Kidney (tissue), 14 donors: Measurements from ENCODE around the gene CACNB4. TPM values are rescaled to one million over a fixed set of nuclear protein-coding genes. Genes with fewer than 3 reads are reported as not detected.

Source experiments
- DNase-seq, 5 donors: peaks; one replicate each; pipeline ENCODE4 v3.0.0-alpha.2; 2013 to 2020
- FAIRE-seq: peaks from 2 replicates; lab custom pipeline; 2012; peaks lifted over from hg19 to GRCh38; lab: Jason Lieb, UNC
- H3K27ac ChIP-seq, 2 donors: one replicate each; pipeline ENCODE4 v1.7.0; 2013; ENCODE audit warnings: low read depth in 2 of 2, low read length in 2 of 2, inconsistent platforms in 1 of 2
- H3K27me3 ChIP-seq: one replicate; pipeline ENCODE4 v1.7.1; 2013; ENCODE audit warnings: low read length, inconsistent platforms; ENCODE audit not compliant: control insufficient read depth, insufficient read depth
- H3K36me3 ChIP-seq, 3 donors: one replicate each; pipeline versions ENCODE4 v1.7.0 to v1.7.1; 2013; ENCODE audit warnings: low read length in 3 of 3, control low read depth in 1 of 3, inconsistent platforms in 1 of 3; ENCODE audit not compliant: insufficient read depth in 3 of 3, control insufficient read depth in 2 of 3
- H3K4me1 ChIP-seq, 3 donors: one replicate each; pipeline versions ENCODE4 v1.7.0 to v1.7.1; 2013; ENCODE audit warnings: low read length in 3 of 3, inconsistent platforms in 1 of 3, low read depth in 1 of 3; ENCODE audit not compliant: control insufficient read depth in 2 of 3, insufficient read depth in 2 of 3
- H3K4me3 ChIP-seq, 3 donors: one replicate each; pipeline versions ENCODE4 v1.7.0 to v1.8.1; 2013; ENCODE audit warnings: low read length in 3 of 3, control low read depth in 1 of 3, inconsistent platforms in 1 of 3
- H3K9ac ChIP-seq, 3 donors: one replicate each; pipeline versions ENCODE4 v1.7.0 to v1.7.1; 2013; ENCODE audit warnings: low read length in 3 of 3, control low read depth in 1 of 3, inconsistent platforms in 1 of 3
- H3K9me3 ChIP-seq, 3 donors: one replicate each; pipeline versions ENCODE4 v1.7.0 to v1.7.1; 2013; ENCODE audit warnings: low read length in 3 of 3, control low read depth in 1 of 3, inconsistent platforms in 1 of 3; ENCODE audit not compliant: control insufficient read depth in 2 of 3, insufficient read depth in 1 of 3
- CTCF ChIP-seq: IDR thresholded peaks from 3 replicates; pipeline ENCODE4 v1.5.1; 2012; ENCODE audit warnings: mild to moderate bottlenecking, moderate library complexity, borderline replicate concordance; ENCODE audit not compliant: insufficient read depth; ENCODE audit errors: extremely low read depth
- intact Hi-C: fragments of 100-400 bp; cut with DNase I; formaldehyde crosslinking; loops from one replicate; pipeline ENCODE4 v1.11.1; 2022
- polyA plus RNA-seq: library from polyadenylated mRNA; stranded (reverse); fragments of 350-450 nt; fragmentation: Illumina TruSeq; extraction: RNeasy Lipid Tissue Mini Kit (QIAGEN cat#74804); gene quantifications from one replicate; pipeline ENCODE4 v1.2.3, GENCODE V29; 2014; ENCODE audit warnings: low read depth, low replicate concordance; ENCODE audit not compliant: insufficient read depth
- total RNA-seq: library from RNA; stranded (reverse); fragmentation: NEBNext Ultra II Directional; extraction: Animal tissue kit (Norgen Biotek cat#: 25700); gene quantifications from one replicate; pipeline ENCODE4 v1.2.1, GENCODE V29; 2021
- donor health status: control.
- donor health status: control.
- donor health status: control.
- donor health status: control.
- donor health status: control.
- donor health status: DM: yes; HTN: yes; CAD: no.
- donor health status: Normal renal cell carcinoma (clear cell type).

The CACNB4 gene
- total and polyA plus RNA-seq, 2 donors from 2014 or later, result 1.3 to 2.2 TPM

- Histone ChIP-seq H3K9me3 (no peaks in the 10 kb centered on the region), H3K27ac (no peak overlapping the region), H3K36me3 (no peaks in the 10 kb centered on the region), H3K4me3 (no peak overlapping the region), H3K27me3 (no peaks in the 10 kb centered on the region), H3K4me1 (peaks cover 0 to 6% (median 6%) of the 10 kb centered on the region in 3 donors), H3K9ac (no peak overlapping the region)
- intact Hi-C loops, result no loop called here
- no peak for TF ChIP-seq CTCF
- FAIRE-seq (no peak), DNase-seq (peak in 3 of 5 donors; percentile 32 to 48 (median 37))
Measured at GRCh38 chr2:152042636-152043615, 55.9 kb downstream of the CACNB4 start.

- intact Hi-C loops, result loop anchor here (10.0 kb wide), 1 partner anchor 596 kb away; no protein-coding TSS in a partner anchor
- peaks cover 0 to 7% (median 6%) of the 10 kb centered on the region in 3 donors for H3K4me1 ChIP-seq
- H3K9ac ChIP-seq, result no peak overlapping the region
- peak in 3 of 5 donors; percentile 26 to 75 (median 51) for DNase-seq
- no peak overlapping the region for H3K27ac ChIP-seq
- no peak overlapping the region for H3K4me3 ChIP-seq
- no peak for TF ChIP-seq CTCF
- H3K27me3 ChIP-seq, result no peaks in the 10 kb centered on the region
- no peak for FAIRE-seq
- no peaks in the 10 kb centered on the region for H3K9me3 ChIP-seq
- no peaks in the 10 kb centered on the region for H3K36me3 ChIP-seq
Measured at GRCh38 chr2:152038441-152038958, 60.3 kb downstream of the CACNB4 start.

- no peak for TF ChIP-seq CTCF
- Histone ChIP-seq H3K4me3 (no peak overlapping the region), H3K4me1 (peaks cover 0 to 7% (median 6%) of the 10 kb centered on the region in 3 donors), H3K36me3 (no peaks in the 10 kb centered on the region), H3K27me3 (no peaks in the 10 kb centered on the region), H3K9me3 (no peaks in the 10 kb centered on the region), H3K27ac (no peak overlapping the region), H3K9ac (no peak overlapping the region)
- FAIRE-seq (no peak), DNase-seq (peak in 3 of 5 donors; percentile 16 to 76 (median 66))
- intact Hi-C loops, result loop anchor here (10.0 kb wide), 1 partner anchor 597 kb away; no protein-coding TSS in a partner anchor
Measured at GRCh38 chr2:152037743-152038435, 61.0 kb downstream of the CACNB4 start.
